HCT116 (cell line): Measurements from ENCODE around the gene MFN1. TPM values are rescaled to one million over a fixed set of nuclear protein-coding genes. Genes with fewer than 3 reads are reported as not detected.

ENCODE experiments used
- ATAC-seq: fragments of 200-7000 bp; cut with Tn5 transposase; 2 replicates; pipeline ENCODE4 v1.9.1; 2020; ENCODE audit warnings: mild to moderate bottlenecking, moderate library complexity
- Bru-seq: library from RNA; stranded (reverse); fragments of 400-500 nt; gene quantifications from one replicate; lab custom pipeline; 2021; lab: Mats Ljungman, UMichigan
- BruChase-seq, 2 experiments: library from RNA; stranded (reverse); fragments of 400-500 nt; gene quantifications; one replicate each; lab custom pipeline; 2021; lab: Mats Ljungman, UMichigan
- BruUV-seq: library from RNA; stranded (reverse); fragments of 400-500 nt; replicated peaks from 2 replicates; lab custom pipeline; 2021; lab: Mats Ljungman, UMichigan
- CTCF ChIA-PET: fragments of 300-600 bp; sonication (Branson Sonifier 250); formaldehyde crosslinking; loops from one replicate; lab custom pipeline; 2021; ENCODE audit warnings: antibody characterized with exemption; lab: Charles Lee
- POLR2A ChIA-PET: fragments of 300-600, 350-600 bp; sonication (Branson Sonifier 250); formaldehyde crosslinking; loops from one replicate; lab custom pipeline; 2021; ENCODE audit warnings: antibody characterized with exemption; lab: Charles Lee
- RAD21 ChIA-PET, 2 experiments: fragments of 300-600 bp; sonication (Branson Sonifier 250); formaldehyde crosslinking; loops; one replicate each; lab custom pipeline; 2023; ENCODE audit warnings: low total read pairs in 2 of 2; ENCODE audit not compliant: uncharacterized antibody in 2 of 2, unreplicated experiment in 2 of 2, low non-redundant PET in 1 of 2; lab: Charles Lee
- DNase-seq: peaks from one replicate; pipeline ENCODE4 v3.0.0-alpha.2; 2010; ENCODE audit warnings: low read depth, low spot score
- H2AFZ ChIP-seq: fragments of 200-600 bp; shearing (Covaris generic), sonication (generic); 2 replicates; pipeline ENCODE4 v1.6.1; 2017; ENCODE audit warnings: low read depth, mixed run types, mixed read lengths, antibody characterized with exemption, low read length; ENCODE audit not compliant: poor library complexity, severe bottlenecking
- H3K27ac ChIP-seq: 2 replicates; pipeline ENCODE4 v1.5.1; 2012; ENCODE audit warnings: low read depth, low read length
- H3K27me3 ChIP-seq: fragments of 200-600 bp; sonication (generic); 2 replicates; pipeline ENCODE4 v1.6.1; 2016; ENCODE audit warnings: mixed run types, low read length, mixed read lengths; ENCODE audit not compliant: insufficient read depth
- H3K36me3 ChIP-seq, 2 experiments: fragments of 200-500 bp in 1 of 2; fragments of 200-600 bp in 1 of 2; sonication (Bioruptor generic) in 1 of 2; sonication (generic) in 1 of 2; 2 replicates each; pipeline versions ENCODE4 v1.5.1 to v1.6.1; 2014 to 2016; ENCODE audit warnings: low read length in 2 of 2, inconsistent platforms in 1 of 2, mixed read lengths in 1 of 2, mixed run types in 1 of 2; ENCODE audit not compliant: insufficient read depth in 2 of 2, control insufficient read depth in 1 of 2
- H3K4me1 ChIP-seq, 2 experiments: fragments of 200-600 bp in 1 of 2; sonication (generic) in 1 of 2; 2 replicates each; pipeline versions ENCODE4 v1.5.1 to v1.6.1; 2012 to 2017; ENCODE audit warnings: low read length in 2 of 2, inconsistent platforms in 1 of 2, mild to moderate bottlenecking in 1 of 2, mixed read lengths in 1 of 2, mixed run types in 1 of 2, moderate library complexity in 1 of 2; ENCODE audit not compliant: insufficient read depth in 2 of 2, control insufficient read depth in 1 of 2
- H3K4me2 ChIP-seq: fragments of 200-600 bp; sonication (generic); 2 replicates; pipeline ENCODE4 v1.6.1; 2017; ENCODE audit warnings: mixed run types, low read length, mixed read lengths
- H3K4me3 ChIP-seq, 2 experiments: fragments of 200-600 bp in 1 of 2; sonication (generic) in 1 of 2; replicated peaks in 1 of 2; 2 replicates each; pipeline ENCODE4 v1.5.1; 2011 to 2016; ENCODE audit warnings: low read length in 2 of 2, control low read depth in 1 of 2, low read depth in 1 of 2, mild to moderate bottlenecking in 1 of 2, mixed read lengths in 1 of 2, mixed run types in 1 of 2
- H3K79me2 ChIP-seq: fragments of 200-600 bp; sonication (generic); 2 replicates; pipeline ENCODE4 v1.6.1; 2017; ENCODE audit warnings: mild to moderate bottlenecking, mixed run types, low read length, moderate library complexity, mixed read lengths; ENCODE audit not compliant: insufficient read depth
- H3K9ac ChIP-seq: fragments of 200-600 bp; sonication (generic); 2 replicates; pipeline ENCODE4 v1.6.1; 2016; ENCODE audit warnings: low read length, mixed read lengths
- H3K9me2 ChIP-seq: fragments of 200-600 bp; sonication (generic), shearing (Covaris generic); 2 replicates; pipeline ENCODE4 v1.6.1; 2017; ENCODE audit warnings: mixed run types, mild to moderate bottlenecking, moderate library complexity; ENCODE audit not compliant: insufficient read depth
- H3K9me3 ChIP-seq, 2 experiments: fragments of 200-500 bp in 1 of 2; fragments of 200-600 bp in 1 of 2; sonication (Bioruptor generic) in 1 of 2; sonication (generic) in 1 of 2; 2 replicates each; pipeline ENCODE4 v1.6.1; 2014 to 2017; ENCODE audit warnings: low read length in 2 of 2, mixed read lengths in 2 of 2, inconsistent platforms in 1 of 2, low read depth in 1 of 2, mild to moderate bottlenecking in 1 of 2, mixed run types in 1 of 2, moderate library complexity in 1 of 2; ENCODE audit not compliant: control insufficient read depth in 1 of 2, insufficient read depth in 1 of 2
- H4K20me1 ChIP-seq: fragments of 200-600 bp; sonication (generic), shearing (Covaris generic); 2 replicates; pipeline ENCODE4 v1.6.1; 2017; ENCODE audit warnings: mixed run types, mild to moderate bottlenecking, moderate library complexity; ENCODE audit not compliant: insufficient read depth
- EGR1 ChIP-seq: IDR thresholded peaks from 2 replicates; pipeline ENCODE4 v1.6.1; 2012; ENCODE audit warnings: low read depth
- ELF1 ChIP-seq: IDR thresholded peaks from 2 replicates; pipeline ENCODE4 v1.6.1; 2012; ENCODE audit warnings: low read depth, borderline replicate concordance
- MAX ChIP-seq: IDR thresholded peaks from 2 replicates; pipeline ENCODE4 v1.6.1; 2012
- POLR2AphosphoS5 ChIP-seq: IDR thresholded peaks from 2 replicates; pipeline ENCODE4 v1.6.1; 2011; ENCODE audit warnings: mild to moderate bottlenecking, low read depth, low read length, moderate library complexity
- SIN3A ChIP-seq: IDR thresholded peaks from 2 replicates; pipeline ENCODE4 v1.6.1; 2012; ENCODE audit warnings: low read depth
- SP1 ChIP-seq: IDR thresholded peaks from 2 replicates; pipeline ENCODE4 v1.6.1; 2012; ENCODE audit warnings: low read depth
- SRF ChIP-seq: IDR thresholded peaks from 2 replicates; pipeline ENCODE4 v1.6.1; 2012; ENCODE audit warnings: low read depth
- YY1 ChIP-seq: IDR thresholded peaks from 2 replicates; pipeline ENCODE4 v1.6.1; 2011; ENCODE audit warnings: low read length, low read depth, moderate library complexity, mild to moderate bottlenecking; ENCODE audit not compliant: insufficient replicate concordance; ENCODE audit errors: extremely low read depth
- ZFX ChIP-seq: fragments of 450-650 bp; IDR thresholded peaks from 2 replicates; pipeline ENCODE4 v1.6.1; 2017
- intact Hi-C: fragments of 100-400 bp; cut with micrococcal nuclease; formaldehyde crosslinking; loops from 2 replicates; pipeline ENCODE4 v1.10.0; 2022
- long read RNA-seq: library from polyadenylated mRNA; unstranded; transcript quantifications from one replicate; pipeline ENCODE4 v2.0.0, GENCODE V29; 2021; ENCODE audit not compliant: unreplicated experiment
- polyA plus RNA-seq: library from polyadenylated mRNA; unstranded; fragments of >200 nt; gene quantifications from 2 replicates; pipeline ENCODE4 v1.2.1, GENCODE V29; 2012; ENCODE audit warnings: missing spikeins
- total RNA-seq: library from RNA; stranded (reverse); gene quantifications from one replicate; pipeline ENCODE4 v1.2.1, GENCODE V29; 2021; ENCODE audit not compliant: unreplicated experiment
- TF ChIP-seq, protein P1 (sequence below): IDR thresholded peaks from 2 replicates; pipeline ENCODE4 v1.6.1; 2011; ENCODE audit warnings: mild to moderate bottlenecking, low read length, moderate library complexity; ENCODE audit not compliant: insufficient replicate concordance; ENCODE audit errors: extremely low read depth
- TF ChIP-seq, protein P2 (sequence below), 3 experiments: fragments of 200-600 bp in 1 of 3; sonication (generic) in 1 of 3; IDR thresholded peaks in 2 of 3; conservative IDR thresholded peaks in 1 of 3; 2 replicates each; pipeline ENCODE4 v1.5.1; 2012 to 2017; ENCODE audit warnings: low read depth in 2 of 3, low read length in 2 of 3, antibody characterized with exemption in 1 of 3, borderline replicate concordance in 1 of 3, control low read depth in 1 of 3, mild to moderate bottlenecking in 1 of 3, mixed read lengths in 1 of 3, mixed run types in 1 of 3, moderate library complexity in 1 of 3; ENCODE audit not compliant: insufficient read depth in 1 of 3

The MFN1 gene
- total RNA-seq (54.6 TPM), Bru-seq, nascent RNA (percentile 72 among the genes with signal in this experiment), BruChase-seq, experiment 1, labeled RNA remaining after a 6-hour chase (percentile 80 among the genes with signal in this experiment), BruChase-seq, experiment 2, labeled RNA remaining after a 2-hour chase (percentile 84 among the genes with signal in this experiment)
- polyA plus RNA-seq, result 11.0 and 14.7 TPM in 2 replicates
- long read RNA-seq, full-length matches to known transcripts, result 25 of 81 reads
- long read RNA-seq, partial matches to known transcripts, result 49 of 81 reads
- long read RNA-seq, other reads (novel, unspliced or antisense), result 7 of 81 reads

DNA sequence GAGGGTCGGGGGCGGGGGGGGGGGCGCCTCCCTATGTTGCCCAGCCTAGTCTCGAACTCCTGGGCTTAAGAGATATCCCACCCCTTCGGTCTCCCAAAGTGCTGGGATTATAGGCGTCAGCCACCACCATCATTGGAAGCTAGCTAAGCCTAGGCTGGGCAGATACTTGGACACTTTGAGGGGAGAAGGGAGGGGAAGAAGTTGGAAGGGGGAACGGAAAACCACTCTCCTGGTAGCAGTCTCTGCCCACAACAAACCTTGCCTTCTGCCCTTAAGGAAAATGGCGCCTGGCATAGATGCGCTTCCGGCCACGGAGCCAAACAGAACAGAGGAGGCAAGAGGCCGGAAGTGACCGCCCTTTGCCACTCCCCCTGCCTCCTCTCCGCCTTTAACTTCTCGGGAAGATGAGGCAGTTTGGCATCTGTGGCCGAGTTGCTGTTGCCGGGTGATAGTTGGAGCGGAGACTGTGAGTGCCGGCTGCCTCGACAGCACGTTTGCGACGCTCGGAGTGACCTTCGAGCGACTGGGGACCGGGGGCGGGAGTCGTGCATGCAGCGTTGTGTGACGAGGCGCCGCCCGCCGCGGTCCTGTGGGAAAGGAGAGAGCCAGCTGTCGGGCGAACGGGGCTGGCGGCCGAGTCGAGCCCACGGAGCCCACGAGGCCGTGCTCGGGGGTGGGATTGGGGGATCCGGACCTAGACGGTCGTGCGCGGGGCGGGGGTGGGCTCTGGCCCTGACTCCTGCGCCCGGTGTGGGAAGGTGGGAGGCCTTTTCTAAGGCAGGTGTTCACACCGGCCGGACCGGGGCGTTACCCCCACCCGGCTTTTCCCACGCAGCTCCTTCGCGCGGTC lies at the start of gene MFN1:
MFN1 (plus strand) TSS at position 365 of the 850 bp plus-strand sequence. CDS start 1,143 bp downstream, outside the sequence.
- ChIA-PET POLR2A (no interaction called here), RAD21 (no interaction called here), CTCF (no interaction called here)
- intact Hi-C loops, result no loop called here
- Histone ChIP-seq H3K4me1 (peaks cover 6% of the 10 kb centered on the region in 2 experiments; a peak in 3 of 4 replicates), H3K36me3 (peaks cover 9 to 10% of the 10 kb centered on the region in 2 experiments; a peak in 3 of 4 replicates), H3K9me3 (no peaks in the 10 kb centered on the region), H2AFZ (no peak within 1 kb of the TSS), H3K79me2 (peaks cover 11% of the 10 kb centered on the region), H3K4me2 (peak within 1 kb of the TSS; percentile 67), H3K9ac (peak within 1 kb of the TSS; percentile 64), H4K20me1 (no peaks in the 10 kb centered on the region), H3K27me3 (no peaks in the 10 kb centered on the region), H3K4me3 (peak within 1 kb of the TSS; percentile 67 to 77), H3K9me2 (no peaks in the 10 kb centered on the region), H3K27ac (peak within 1 kb of the TSS; percentile 29; the same call in 1 of the 2 replicates)
- ATAC-seq, result peak; percentile 97
- peak; percentile 55; the same call in 1 of the 2 replicates for TF ChIP-seq ELF1
- TF ChIP-seq SIN3A, result peak; percentile 65; the same call in 1 of the 2 replicates
- TF ChIP-seq, protein P1, sequence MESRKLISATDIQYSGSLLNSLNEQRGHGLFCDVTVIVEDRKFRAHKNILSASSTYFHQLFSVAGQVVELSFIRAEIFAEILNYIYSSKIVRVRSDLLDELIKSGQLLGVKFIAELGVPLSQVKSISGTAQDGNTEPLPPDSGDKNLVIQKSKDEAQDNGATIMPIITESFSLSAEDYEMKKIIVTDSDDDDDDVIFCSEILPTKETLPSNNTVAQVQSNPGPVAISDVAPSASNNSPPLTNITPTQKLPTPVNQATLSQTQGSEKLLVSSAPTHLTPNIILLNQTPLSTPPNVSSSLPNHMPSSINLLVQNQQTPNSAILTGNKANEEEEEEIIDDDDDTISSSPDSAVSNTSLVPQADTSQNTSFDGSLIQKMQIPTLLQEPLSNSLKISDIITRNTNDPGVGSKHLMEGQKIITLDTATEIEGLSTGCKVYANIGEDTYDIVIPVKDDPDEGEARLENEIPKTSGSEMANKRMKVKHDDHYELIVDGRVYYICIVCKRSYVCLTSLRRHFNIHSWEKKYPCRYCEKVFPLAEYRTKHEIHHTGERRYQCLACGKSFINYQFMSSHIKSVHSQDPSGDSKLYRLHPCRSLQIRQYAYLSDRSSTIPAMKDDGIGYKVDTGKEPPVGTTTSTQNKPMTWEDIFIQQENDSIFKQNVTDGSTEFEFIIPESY, result no peak
- peak; percentile 99 for TF ChIP-seq YY1
- TF ChIP-seq MAX, result peak; percentile 44; the same call in 1 of the 2 replicates
- TF ChIP-seq POLR2AphosphoS5, result peak; percentile 90
- peak; percentile 54 for TF ChIP-seq SP1
- TF ChIP-seq EGR1, result no peak
- TF ChIP-seq, protein P2, sequence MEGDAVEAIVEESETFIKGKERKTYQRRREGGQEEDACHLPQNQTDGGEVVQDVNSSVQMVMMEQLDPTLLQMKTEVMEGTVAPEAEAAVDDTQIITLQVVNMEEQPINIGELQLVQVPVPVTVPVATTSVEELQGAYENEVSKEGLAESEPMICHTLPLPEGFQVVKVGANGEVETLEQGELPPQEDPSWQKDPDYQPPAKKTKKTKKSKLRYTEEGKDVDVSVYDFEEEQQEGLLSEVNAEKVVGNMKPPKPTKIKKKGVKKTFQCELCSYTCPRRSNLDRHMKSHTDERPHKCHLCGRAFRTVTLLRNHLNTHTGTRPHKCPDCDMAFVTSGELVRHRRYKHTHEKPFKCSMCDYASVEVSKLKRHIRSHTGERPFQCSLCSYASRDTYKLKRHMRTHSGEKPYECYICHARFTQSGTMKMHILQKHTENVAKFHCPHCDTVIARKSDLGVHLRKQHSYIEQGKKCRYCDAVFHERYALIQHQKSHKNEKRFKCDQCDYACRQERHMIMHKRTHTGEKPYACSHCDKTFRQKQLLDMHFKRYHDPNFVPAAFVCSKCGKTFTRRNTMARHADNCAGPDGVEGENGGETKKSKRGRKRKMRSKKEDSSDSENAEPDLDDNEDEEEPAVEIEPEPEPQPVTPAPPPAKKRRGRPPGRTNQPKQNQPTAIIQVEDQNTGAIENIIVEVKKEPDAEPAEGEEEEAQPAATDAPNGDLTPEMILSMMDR (IDR thresholded peaks at IDR 0.05 in 2 of 3, conservative IDR thresholded peaks at IDR 0.05 in 1 of 3; ENCODE audit: borderline replicate concordance in 1 of 3, insufficient read depth in 1 of 3, low read depth in 2 of 3, low read length in 2 of 3), result no peak
- TF ChIP-seq SRF, result no peak
- peak; percentile 37; the same call in 1 of the 2 replicates for TF ChIP-seq ZFX
- no TSS peak for BruUV-seq
- peak; percentile 83 for DNase-seq
